Neutrophil (primary cell): ENCODE results near the gene ACTR3C.

Experiments
- H3K27ac ChIP-seq: fragments of 200-600 bp; sonication (generic); 2 replicates; pipeline ENCODE4 v1.5.1; 2016; ENCODE audit warnings: mild to moderate bottlenecking, moderate library complexity
- H3K27me3 ChIP-seq: fragments of 200-600 bp; sonication (generic); 2 replicates; pipeline ENCODE4 v1.6.0; 2016; ENCODE audit warnings: mild to moderate bottlenecking
- H3K36me3 ChIP-seq: fragments of 200-600 bp; sonication (generic); 2 replicates; pipeline ENCODE4 v1.5.1; 2017
- H3K4me1 ChIP-seq, 2 experiments: fragments of 200-600 bp in 1 of 2; sonication (generic) in 1 of 2; 1 replicate in 1 of 2; 2 replicates in 1 of 2; pipeline versions ENCODE4 v1.5.1 to v1.6.1; 2013 to 2016; ENCODE audit warnings: low read depth in 1 of 2, low read length in 1 of 2, mild to moderate bottlenecking in 1 of 2, moderate library complexity in 1 of 2; ENCODE audit not compliant: control insufficient read depth in 1 of 2, insufficient read depth in 1 of 2
- H3K4me3 ChIP-seq, 2 experiments: fragments of 200-600 bp in 1 of 2; sonication (generic) in 1 of 2; 1 replicate in 1 of 2; 2 replicates in 1 of 2; pipeline ENCODE4 v1.5.1; 2013 to 2016; ENCODE audit warnings: low read depth in 1 of 2, low read length in 1 of 2, mild to moderate bottlenecking in 1 of 2, moderate library complexity in 1 of 2
- H3K9me3 ChIP-seq: fragments of 200-600 bp; sonication (generic); 2 replicates; pipeline ENCODE4 v1.5.1; 2016
- TF ChIP-seq, protein P1 (sequence below): fragments of 200-600 bp; sonication (generic); IDR thresholded peaks from 2 replicates; pipeline ENCODE4 v1.5.1; 2016; ENCODE audit warnings: antibody characterized with exemption

The ACTR3C gene

DNA sequence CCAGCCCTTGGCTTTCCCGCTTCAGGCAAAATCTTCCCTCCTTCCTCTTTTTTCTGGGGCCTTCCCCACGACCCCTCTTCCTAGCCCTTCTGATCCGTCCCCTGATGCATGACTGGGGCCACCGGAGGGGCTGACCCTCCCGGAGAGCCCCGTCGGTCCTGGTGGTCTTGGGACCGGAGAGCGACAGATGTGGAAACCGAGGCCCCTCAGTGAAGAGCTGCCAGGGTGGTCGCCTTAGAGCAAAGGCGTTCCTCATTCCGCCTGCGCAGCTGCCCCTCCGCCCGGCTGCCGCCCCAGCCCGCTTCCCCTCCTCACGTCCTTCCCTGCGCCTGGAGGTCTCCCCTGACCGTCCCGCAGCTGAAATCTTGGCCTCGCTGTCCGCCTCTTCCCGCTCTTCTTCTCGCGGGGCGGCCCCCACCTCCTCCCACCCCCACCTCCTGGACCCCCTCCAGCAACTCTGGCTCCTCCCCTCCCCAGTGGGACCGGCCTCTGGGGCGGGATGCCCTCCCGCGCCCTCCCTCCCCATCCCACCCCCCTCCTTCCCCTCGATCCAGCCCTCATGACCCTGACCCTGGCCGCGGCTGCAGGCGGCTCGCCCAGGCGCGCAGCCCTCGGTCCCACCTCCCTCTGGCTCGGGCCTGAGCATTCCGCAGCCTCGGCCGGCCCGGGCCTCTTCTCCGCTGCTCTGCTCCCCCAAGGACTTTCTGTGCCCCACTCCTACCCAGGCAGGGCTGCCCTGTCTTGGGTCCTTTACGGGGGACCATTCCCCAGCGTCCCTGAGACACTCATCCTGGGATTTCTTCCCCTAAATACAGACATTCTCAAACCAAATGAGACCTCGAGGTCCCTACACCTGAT lies 18.1 kb upstream of the ACTR3C start, which contains the start of gene RARRES2:
TSS of gene RARRES2 (minus strand) at position 367 of the 858 bp plus-strand sequence. CDS start 1,020 bp downstream, outside the sequence.
- Histone ChIP-seq H3K4me3 (no peak within 1 kb of the TSS), H3K27ac (no peak within 1 kb of the TSS), H3K36me3 (peaks cover 31% of the 10 kb centered on the region), H3K9me3 (peaks cover 8% of the 10 kb centered on the region), H3K27me3 (peaks cover 79% of the 10 kb centered on the region), H3K4me1 (peaks cover 0 to 6% of the 10 kb centered on the region in 2 experiments)
- TF ChIP-seq, protein P1, sequence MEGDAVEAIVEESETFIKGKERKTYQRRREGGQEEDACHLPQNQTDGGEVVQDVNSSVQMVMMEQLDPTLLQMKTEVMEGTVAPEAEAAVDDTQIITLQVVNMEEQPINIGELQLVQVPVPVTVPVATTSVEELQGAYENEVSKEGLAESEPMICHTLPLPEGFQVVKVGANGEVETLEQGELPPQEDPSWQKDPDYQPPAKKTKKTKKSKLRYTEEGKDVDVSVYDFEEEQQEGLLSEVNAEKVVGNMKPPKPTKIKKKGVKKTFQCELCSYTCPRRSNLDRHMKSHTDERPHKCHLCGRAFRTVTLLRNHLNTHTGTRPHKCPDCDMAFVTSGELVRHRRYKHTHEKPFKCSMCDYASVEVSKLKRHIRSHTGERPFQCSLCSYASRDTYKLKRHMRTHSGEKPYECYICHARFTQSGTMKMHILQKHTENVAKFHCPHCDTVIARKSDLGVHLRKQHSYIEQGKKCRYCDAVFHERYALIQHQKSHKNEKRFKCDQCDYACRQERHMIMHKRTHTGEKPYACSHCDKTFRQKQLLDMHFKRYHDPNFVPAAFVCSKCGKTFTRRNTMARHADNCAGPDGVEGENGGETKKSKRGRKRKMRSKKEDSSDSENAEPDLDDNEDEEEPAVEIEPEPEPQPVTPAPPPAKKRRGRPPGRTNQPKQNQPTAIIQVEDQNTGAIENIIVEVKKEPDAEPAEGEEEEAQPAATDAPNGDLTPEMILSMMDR: no peak

DNA sequence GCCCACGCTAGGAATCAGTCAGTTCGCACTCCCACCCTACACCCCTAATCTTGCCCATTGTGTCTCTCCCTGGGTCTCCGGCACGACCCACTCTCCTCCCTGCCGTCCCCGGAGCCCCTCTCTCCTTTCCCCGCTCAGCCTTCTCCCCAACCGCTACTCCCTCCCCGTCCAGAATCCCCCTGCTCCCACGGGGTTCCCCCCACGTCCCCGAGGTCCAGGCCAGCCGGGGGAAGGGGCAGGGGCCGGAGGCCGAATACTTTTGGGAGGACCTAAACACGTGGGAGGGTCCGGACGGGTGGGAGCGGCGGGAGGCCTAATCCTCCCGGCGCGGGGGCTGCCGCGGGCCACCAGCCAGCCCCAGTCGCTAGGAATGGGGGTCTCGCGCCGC lies 17.5 kb upstream of the ACTR3C start:
- Histone ChIP-seq H3K27ac (no peak overlapping the region), H3K36me3 (peaks cover 38% of the 10 kb centered on the region), H3K27me3 (peaks cover 73% of the 10 kb centered on the region), H3K9me3 (peaks cover 8% of the 10 kb centered on the region), H3K4me3 (no peak overlapping the region), H3K4me1 (peaks cover 0 to 6% of the 10 kb centered on the region in 2 experiments)
- TF ChIP-seq, protein P1: no peak

DNA sequence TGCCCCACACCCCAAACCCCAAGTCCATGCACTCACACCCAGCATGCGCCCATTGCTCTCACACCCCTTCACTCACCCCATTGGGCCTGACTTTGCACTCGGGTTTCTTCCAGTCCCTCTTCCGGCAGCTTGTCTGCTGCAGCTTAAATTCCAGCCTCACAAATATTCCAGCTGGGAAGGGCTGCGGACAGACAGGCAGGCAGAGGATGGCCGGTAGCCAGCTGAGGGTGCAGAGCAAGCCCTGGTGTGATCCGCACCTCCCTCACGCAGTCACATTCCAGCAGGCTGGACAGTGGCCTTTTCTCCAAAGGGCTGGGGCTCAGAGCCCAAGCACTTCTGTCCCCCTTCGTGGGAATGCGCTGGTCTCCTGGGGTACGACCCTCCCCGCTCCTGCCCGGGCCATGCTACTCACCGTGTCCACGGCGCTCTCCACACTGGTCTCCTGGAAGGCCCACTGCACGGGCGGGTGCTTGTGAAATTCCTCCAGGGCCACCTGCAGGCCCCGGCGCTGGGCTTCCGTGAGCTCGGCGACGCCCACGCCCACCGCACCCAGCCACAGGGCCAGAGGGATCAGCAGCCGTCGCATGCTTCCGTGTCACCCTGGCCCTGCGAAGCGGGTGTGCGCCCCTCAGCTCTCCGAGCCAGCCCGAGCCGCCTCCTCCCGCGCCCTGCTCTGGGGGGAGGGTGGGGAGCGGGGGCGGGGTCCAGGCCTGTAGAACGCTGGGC lies 16.8 kb upstream of the ACTR3C start:
- peaks cover 67% of the 10 kb centered on the region for H3K27me3 ChIP-seq
- H3K36me3 ChIP-seq: peaks cover 43% of the 10 kb centered on the region
- H3K9me3 ChIP-seq: peaks cover 8% of the 10 kb centered on the region
- H3K27ac ChIP-seq: no peak overlapping the region
- H3K4me1 ChIP-seq: peaks cover 0 to 6% of the 10 kb centered on the region in 2 experiments
- TF ChIP-seq, protein P1: no peak
- no peak overlapping the region for H3K4me3 ChIP-seq

DNA sequence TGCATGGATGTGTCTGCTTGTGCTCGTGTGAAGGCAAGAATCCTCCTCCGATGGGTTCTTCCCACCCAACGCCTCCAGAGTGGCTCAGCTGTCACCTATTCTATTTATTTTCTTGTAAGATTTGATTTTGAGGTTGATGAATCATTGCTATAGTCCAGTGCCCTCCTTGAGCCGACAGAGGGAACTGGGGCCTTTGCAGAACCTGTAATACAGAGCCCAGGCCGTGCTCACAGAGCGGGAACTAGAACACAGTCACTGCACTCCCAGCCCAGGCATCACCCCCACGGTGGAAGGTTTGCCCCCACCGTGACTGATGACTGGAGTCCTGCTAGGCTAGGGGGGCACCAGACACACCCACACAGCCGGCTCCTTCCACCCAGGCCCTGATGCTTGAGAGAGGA lies 16.1 kb upstream of the ACTR3C start:
- Histone ChIP-seq H3K27ac (no peak overlapping the region), H3K9me3 (peaks cover 3% of the 10 kb centered on the region), H3K27me3 (peaks cover 59% of the 10 kb centered on the region), H3K4me1 (peaks cover 0 to 6% of the 10 kb centered on the region in 2 experiments), H3K36me3 (peaks cover 45% of the 10 kb centered on the region), H3K4me3 (no peak overlapping the region)
- TF ChIP-seq, protein P1: no peak

DNA sequence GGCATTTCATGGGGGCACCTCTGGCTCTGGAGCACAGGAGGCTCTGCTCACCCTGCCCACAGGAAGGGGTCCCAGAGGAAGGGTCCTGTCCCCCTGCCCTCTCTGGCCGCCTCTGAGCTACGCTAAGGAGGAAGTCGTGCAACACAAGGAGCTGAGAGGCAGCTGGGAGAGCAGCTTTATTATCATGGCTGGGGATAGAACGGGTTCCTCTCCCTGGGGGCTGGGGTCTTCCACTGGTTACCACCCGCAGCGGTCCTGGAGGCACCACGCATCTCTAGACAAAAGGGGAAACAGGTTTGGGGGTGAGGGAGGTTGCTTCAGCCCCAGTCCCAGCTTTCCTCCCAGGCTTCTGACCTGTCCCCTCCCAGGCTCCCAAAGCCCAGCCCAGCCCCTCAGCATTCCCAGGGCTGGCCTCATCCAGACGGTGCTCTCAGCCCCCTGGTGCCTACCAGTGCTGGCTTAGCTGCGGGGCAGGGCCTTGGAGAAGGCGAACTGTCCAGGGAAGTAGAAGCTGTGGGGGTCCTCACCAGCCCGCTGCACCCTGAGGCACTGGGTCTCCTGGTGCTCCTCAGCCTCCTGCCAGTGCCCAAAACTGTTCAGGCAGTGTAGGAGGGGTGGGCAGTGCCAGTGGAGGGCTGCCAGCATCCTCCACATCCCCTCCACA lies 15.0 kb upstream of the ACTR3C start:
- Histone ChIP-seq H3K27me3 (peaks cover 48% of the 10 kb centered on the region), H3K36me3 (peaks cover 56% of the 10 kb centered on the region), H3K27ac (no peak overlapping the region), H3K9me3 (no peaks in the 10 kb centered on the region), H3K4me3 (no peak overlapping the region), H3K4me1 (peaks cover 0 to 6% of the 10 kb centered on the region in 2 experiments)
- TF ChIP-seq, protein P1: no peak
